AG09309 (cell line): ENCODE measurements around the gene CCL19.
A peak's percentile ranks its signal among the peaks of the same experiment; 100 is the strongest.

ENCODE experiments used
- DNase-seq: peaks from one replicate; pipeline ENCODE4 v3.0.0-alpha.2; 2010; ENCODE audit warnings: low read depth
- H3K4me3 ChIP-seq: 2 replicates; pipeline ENCODE4 v1.5.1; 2011; ENCODE audit warnings: mild to moderate bottlenecking, low read depth, low read length, moderate library complexity; ENCODE audit not compliant: control insufficient read depth
- TF ChIP-seq, protein P1 (sequence below): IDR thresholded peaks from 2 replicates; pipeline ENCODE4 v1.5.1; 2011; ENCODE audit warnings: mild to moderate bottlenecking, low read depth, low read length, inconsistent platforms; ENCODE audit not compliant: insufficient read depth, control insufficient read depth; ENCODE audit errors: missing control alignments

Gene CCL19

DNA sequence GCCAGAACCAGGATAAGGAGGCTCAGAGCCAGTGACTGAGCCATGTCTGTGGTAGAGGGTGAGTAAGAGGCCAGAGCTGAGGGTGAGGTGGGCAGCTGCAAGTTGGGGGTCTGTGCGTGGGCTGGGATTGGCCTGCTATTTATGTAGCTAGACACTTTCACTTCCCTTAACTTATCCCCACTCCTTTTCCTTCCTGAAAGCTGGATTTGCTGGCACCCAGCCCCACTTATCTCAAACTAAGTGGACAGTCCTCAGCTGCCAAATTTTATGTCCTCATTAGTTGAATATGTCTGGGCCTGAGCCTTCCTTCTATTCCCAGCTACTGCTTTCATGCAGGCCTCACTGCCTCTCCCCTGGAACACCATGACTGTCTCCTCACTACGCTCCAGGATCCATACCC is 18.9 kb upstream of the CCL19 start, which contains the start of gene CCL21:
CCL21 (minus strand) TSS at position 114 of the 400 bp plus-strand sequence; CDS start at position 44, 70 bp downstream.
- TF ChIP-seq, protein P1, sequence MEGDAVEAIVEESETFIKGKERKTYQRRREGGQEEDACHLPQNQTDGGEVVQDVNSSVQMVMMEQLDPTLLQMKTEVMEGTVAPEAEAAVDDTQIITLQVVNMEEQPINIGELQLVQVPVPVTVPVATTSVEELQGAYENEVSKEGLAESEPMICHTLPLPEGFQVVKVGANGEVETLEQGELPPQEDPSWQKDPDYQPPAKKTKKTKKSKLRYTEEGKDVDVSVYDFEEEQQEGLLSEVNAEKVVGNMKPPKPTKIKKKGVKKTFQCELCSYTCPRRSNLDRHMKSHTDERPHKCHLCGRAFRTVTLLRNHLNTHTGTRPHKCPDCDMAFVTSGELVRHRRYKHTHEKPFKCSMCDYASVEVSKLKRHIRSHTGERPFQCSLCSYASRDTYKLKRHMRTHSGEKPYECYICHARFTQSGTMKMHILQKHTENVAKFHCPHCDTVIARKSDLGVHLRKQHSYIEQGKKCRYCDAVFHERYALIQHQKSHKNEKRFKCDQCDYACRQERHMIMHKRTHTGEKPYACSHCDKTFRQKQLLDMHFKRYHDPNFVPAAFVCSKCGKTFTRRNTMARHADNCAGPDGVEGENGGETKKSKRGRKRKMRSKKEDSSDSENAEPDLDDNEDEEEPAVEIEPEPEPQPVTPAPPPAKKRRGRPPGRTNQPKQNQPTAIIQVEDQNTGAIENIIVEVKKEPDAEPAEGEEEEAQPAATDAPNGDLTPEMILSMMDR = no peak
- no peak within 1 kb of the TSS for H3K4me3 ChIP-seq
- DNase-seq = no peak

DNA sequence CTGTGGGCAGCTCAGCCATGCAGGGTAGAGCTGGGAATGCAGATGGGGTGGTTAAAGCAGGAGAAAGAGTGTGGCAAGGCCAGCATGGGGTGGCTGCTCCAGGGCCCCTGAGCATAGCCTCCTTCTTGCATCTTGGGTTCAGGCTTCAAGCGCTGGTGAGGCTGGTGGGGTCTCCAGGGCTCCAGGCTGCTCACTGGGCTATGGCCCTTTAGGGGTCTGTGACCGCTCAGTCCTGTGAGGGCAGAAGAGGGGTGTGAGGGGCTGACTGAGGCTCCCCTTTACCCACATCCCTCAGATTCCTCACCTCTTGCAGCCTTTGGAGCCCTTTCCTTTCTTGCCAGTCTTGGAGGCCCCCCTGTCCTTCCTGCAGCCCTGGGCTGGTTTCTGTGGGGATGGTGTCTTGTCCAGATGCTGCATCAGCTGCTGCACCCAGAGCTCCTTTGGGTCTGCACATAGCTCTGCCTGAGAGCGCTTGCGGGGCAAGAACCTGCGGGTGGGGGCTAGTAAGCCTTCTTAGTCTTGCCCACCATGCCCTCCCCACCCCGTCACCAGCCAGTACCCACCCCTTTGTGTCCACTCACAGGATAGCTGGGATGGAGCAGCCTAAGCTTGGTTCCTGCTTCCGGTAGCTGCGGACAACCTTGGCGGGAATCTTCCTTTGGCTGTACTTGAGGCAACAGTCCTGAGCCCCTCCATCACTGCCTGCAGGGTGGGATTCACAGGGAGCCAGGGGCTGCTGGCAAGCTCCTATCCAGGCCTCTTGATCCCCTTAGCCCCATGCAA is 18.3 kb upstream of the CCL19 start:
- no peak for DNase-seq
- TF ChIP-seq, protein P1 = no peak
- no peak overlapping the region for H3K4me3 ChIP-seq

DNA sequence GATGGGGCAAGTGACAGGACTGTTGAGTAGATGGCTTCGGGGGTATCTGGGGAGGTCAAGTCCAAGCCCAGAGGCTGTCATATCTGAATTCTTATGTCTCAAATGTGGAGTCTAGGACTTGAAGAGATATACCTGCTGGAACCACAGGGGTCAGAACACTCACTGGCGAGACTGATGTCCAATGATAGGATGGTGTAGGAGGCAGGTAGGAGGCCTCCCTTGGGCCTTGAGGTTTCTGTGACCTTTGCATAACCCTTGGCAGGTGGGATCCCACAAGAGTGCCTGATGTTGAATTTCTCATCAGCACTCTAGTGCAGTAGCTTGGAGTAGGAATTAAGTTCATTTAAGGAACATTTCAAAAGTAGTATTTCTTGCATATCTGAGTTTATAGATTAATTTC is 16.1 kb upstream of the CCL19 start:
- DNase-seq = no peak
- TF ChIP-seq, protein P1 = no peak
- no peak overlapping the region for H3K4me3 ChIP-seq

DNA sequence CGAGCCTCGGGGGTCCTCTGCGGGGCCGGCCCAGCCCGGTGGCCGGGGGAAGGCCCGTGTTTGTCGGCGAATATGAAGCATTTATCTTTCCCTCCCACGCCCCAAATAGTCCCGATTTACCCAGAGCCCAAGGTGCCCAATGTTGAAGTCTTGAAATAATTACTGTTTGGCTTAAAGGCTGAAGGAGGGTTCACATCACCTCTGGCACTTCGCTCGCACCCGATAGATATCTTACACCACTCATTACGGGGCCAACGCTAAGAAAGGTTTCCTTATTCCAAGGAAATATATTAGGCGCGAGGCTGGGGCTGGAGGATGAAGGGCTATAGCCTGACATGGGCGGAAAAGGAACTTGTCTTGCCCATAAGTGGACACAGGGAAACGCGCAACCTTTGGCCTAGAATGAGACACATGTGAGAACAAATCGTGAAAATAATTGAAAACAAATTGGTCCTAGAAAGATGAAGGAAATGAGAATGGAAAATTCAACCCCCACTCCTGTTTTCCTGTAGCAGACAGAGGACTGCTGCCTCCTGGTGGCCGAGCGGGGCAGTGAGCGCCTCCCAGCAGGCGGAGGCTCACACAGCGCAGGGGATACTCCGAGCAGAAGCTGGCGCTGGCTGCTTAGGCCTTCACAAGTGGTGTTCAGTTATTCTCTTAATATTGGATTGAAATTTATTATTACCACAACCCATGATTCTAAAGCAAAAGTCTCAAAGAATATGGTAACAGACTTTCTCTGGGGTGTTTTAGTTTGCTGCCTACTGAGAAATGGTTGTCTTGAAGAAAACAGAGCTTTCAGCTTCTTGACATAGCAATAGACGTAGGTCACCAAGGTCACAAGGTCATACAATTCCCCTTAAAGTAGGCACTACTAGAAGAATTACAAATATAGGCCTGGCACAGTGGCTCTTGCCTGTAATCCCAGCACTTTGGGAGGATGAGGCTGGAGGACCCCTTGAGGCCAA is 11.0 kb upstream of the CCL19 start:
- TF ChIP-seq, protein P1 = peak; percentile 99
- H3K4me3 ChIP-seq = peak overlapping the region; percentile 49
- peak; percentile 62 for DNase-seq

DNA sequence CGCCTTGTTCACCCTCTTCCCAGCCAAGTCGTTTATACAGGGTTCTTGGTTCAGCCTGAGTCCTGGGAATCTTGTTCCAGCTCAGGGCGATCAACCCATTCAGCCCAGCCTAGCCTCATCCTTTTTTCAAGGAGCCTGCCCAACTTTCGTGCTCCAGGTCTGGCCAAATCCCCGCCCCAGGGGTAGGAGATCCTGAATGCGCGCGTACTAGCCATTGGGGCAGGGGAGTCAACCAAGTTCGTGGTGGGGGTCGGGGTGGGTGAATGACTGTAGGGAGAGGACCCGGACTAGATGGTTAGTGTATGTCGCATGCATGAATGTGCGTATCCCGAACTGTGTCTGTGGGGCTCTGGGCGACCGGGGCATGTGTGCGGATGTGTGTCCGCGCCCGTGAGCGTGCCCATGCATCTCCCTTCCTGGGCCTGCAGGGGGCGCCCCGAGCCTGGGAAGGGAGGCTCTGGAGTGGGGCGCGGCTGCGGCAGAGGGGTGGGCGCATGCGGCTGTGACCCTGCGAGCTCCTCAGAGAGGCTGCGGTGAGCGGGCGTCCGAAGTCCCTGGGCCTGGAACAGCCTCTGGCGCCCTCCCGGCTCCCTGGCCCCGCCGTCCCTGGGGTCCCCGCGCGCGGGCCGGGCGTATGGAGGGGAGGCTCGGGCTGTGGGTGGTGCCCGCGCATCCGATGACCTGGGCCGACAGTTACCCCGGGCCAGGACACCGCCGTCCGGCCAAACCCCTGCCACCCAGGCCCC is 10.1 kb upstream of the CCL19 start:
- TF ChIP-seq, protein P1 = peak; percentile 92
- no peak for DNase-seq
- peak overlapping the region; percentile 49 for H3K4me3 ChIP-seq

DNA sequence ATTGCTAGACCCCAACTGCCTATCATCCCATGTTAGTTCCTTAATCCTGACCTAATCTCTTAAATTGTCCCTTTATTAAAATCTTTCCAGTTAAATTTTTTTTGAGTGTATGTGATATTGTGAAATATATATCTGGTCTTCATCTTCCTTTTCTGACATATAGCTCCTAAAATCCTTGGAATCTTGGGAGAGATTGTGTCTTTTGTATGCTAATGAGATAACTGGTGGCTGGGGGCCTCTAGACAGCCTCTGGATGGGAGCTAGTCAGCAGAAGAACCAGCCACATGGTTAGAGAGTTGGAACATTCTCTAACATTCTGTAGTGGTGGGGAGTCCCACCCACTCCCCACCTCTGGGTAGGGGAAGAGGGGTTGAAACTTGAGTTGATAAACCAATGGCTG is 3.7 kb upstream of the CCL19 start:
- TF ChIP-seq, protein P1 = no peak
- H3K4me3 ChIP-seq = no peak overlapping the region
- DNase-seq = no peak
